ENCODE measurements around the gene ZNF511. TPM values are rescaled to one million over a fixed set of nuclear protein-coding genes. Genes with fewer than 3 reads are reported as not detected.

ZNF511 gene
- total RNA-seq, 1 experiment from 2014 or later: 69.6 TPM

GRCh38 chr10:133295426-133296320 lies 13.0 kb upstream of the ZNF511 start (continued):
- no peak for TF ChIP-seq E2F1 (CRISPR knock-in tag; IDR thresholded peaks at IDR 0.05)
- no peak for TF ChIP-seq PRRX2 (CRISPR knock-in tag; IDR thresholded peaks at IDR 0.05)
- no peak for TF ChIP-seq CDX4 (CRISPR knock-in tag; IDR thresholded peaks at IDR 0.05; ENCODE audit: borderline replicate concordance)
- TF ChIP-seq MLX (CRISPR knock-in tag; IDR thresholded peaks at IDR 0.05): no peak
- TF ChIP-seq ETV6 (CRISPR knock-in tag; IDR thresholded peaks at IDR 0.05): no peak
- no peak for TF ChIP-seq IRF1 (CRISPR knock-in tag; IDR thresholded peaks at IDR 0.05)

GRCh38 chr10:133297504-133297903 lies 11.2 kb upstream of the ZNF511 start:
- Mint-ChIP-seq H3K27ac (no peak overlapping the region), H3K4me3 (no peak overlapping the region), H3K27me3 (ENCODE audit: low read depth) (no peaks in the 10 kb centered on the region), H3K4me1 (no peaks in the 10 kb centered on the region), H3K36me3 (peaks cover 60% of the 10 kb centered on the region), H3K9me3 (no peaks in the 10 kb centered on the region)
- ChIA-PET CTCF (no interaction called here), POLR2A (no interaction called here)
- no peak for TF ChIP-seq TCF7 (CRISPR knock-in tag; IDR thresholded peaks at IDR 0.05; ENCODE audit: low read depth)
- no peak for TF ChIP-seq ZNF232 (CRISPR knock-in tag; IDR thresholded peaks at IDR 0.05)
- no peak for TF ChIP-seq PRRX2 (CRISPR knock-in tag; IDR thresholded peaks at IDR 0.05)
- TF ChIP-seq E2F1 (CRISPR knock-in tag; IDR thresholded peaks at IDR 0.05): no peak
- no peak for TF ChIP-seq FOXP4 (CRISPR knock-in tag; IDR thresholded peaks at IDR 0.05)
- TF ChIP-seq HMGA2 (CRISPR knock-in tag; IDR thresholded peaks at IDR 0.05): no peak
- no peak for TF ChIP-seq ZNF317 (CRISPR knock-in tag; IDR thresholded peaks at IDR 0.05; ENCODE audit: borderline replicate concordance, low read depth)
- TF ChIP-seq ZNF532 (CRISPR knock-in tag; IDR thresholded peaks at IDR 0.05; ENCODE audit: borderline replicate concordance): no peak
- ATAC-seq (no peak), DNase-seq (ENCODE audit: low spot score) (no peak)
